Transverse colon (tissue), 4 donors: ENCODE data around the gene CACNA1E.

Experiments used
- EP300 ChIP-seq: sonication (generic); formaldehyde crosslinking; IDR thresholded peaks from one replicate; pipeline ENCODE4 v1.6.1; 2017; ENCODE audit warnings: antibody characterized with exemption, low read depth
- POLR2A ChIP-seq: fragments of 450-650 bp; IDR thresholded peaks from one replicate; pipeline ENCODE4 v1.6.1; 2016; ENCODE audit warnings: antibody characterized with exemption, mild to moderate bottlenecking, moderate library complexity
- POLR2AphosphoS5 ChIP-seq, 3 donors: sonication (generic); formaldehyde crosslinking; IDR thresholded peaks; one replicate each; pipeline ENCODE4 v1.6.1; 2016; ENCODE audit warnings: antibody characterized with exemption in 3 of 3
- TF ChIP-seq, protein P1 (sequence below), 5 experiments: fragments of 200-600 bp in 3 of 5; fragments of 450-650 bp in 2 of 5; sonication (generic) in 3 of 5; IDR thresholded peaks; 1 replicate in 2 of 5; 2 replicates in 3 of 5; pipeline ENCODE4 v1.5.1; 2016 to 2017; ENCODE audit warnings: antibody characterized with exemption in 5 of 5, inconsistent platforms in 3 of 5, mild to moderate bottlenecking in 2 of 5, moderate library complexity in 1 of 5

- TF ChIP-seq POLR2A (no peak), POLR2AphosphoS5 (IDR thresholded peaks at IDR 0.05) (no peak), EP300 (no peak)
- TF ChIP-seq, protein P1, sequence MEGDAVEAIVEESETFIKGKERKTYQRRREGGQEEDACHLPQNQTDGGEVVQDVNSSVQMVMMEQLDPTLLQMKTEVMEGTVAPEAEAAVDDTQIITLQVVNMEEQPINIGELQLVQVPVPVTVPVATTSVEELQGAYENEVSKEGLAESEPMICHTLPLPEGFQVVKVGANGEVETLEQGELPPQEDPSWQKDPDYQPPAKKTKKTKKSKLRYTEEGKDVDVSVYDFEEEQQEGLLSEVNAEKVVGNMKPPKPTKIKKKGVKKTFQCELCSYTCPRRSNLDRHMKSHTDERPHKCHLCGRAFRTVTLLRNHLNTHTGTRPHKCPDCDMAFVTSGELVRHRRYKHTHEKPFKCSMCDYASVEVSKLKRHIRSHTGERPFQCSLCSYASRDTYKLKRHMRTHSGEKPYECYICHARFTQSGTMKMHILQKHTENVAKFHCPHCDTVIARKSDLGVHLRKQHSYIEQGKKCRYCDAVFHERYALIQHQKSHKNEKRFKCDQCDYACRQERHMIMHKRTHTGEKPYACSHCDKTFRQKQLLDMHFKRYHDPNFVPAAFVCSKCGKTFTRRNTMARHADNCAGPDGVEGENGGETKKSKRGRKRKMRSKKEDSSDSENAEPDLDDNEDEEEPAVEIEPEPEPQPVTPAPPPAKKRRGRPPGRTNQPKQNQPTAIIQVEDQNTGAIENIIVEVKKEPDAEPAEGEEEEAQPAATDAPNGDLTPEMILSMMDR (IDR thresholded peaks at IDR 0.05): no peak
Measured at GRCh38 chr1:181593042-181593441, 109.7 kb downstream of the CACNA1E start.
